Subcutaneous adipose tissue (tissue), 4 donors: ENCODE measurements around the gene FUBP3. TPM values are rescaled to one million over a fixed set of nuclear protein-coding genes. Genes with fewer than 3 reads are reported as not detected.

ENCODE experiments used
- CTCF ChIP-seq: fragments of 450-650 bp; IDR thresholded peaks from one replicate; pipeline ENCODE4 v1.5.1; 2016; ENCODE audit warnings: low read depth, mild to moderate bottlenecking, control low read depth, antibody characterized with exemption, moderate library complexity
- total RNA-seq, 4 donors: library from RNA; depleted of rRNA; stranded (reverse); fragments of >200 nt; gene quantifications; one replicate each; pipeline ENCODE4 v1.1.0, GENCODE V29; 2016

FUBP3 gene
- total RNA-seq, 4 donors from 2014 or later = 29.9 to 39.9 (median 37.9) TPM

GRCh38 chr9:130557077-130557468, 22.3 kb upstream of the FUBP3 start:
- TF ChIP-seq CTCF = no peak

- TF ChIP-seq CTCF = no peak
Observed at GRCh38 chr9:130561056-130561455, 18.3 kb upstream of the FUBP3 start.

- no peak for TF ChIP-seq CTCF
Observed at GRCh38 chr9:130563797-130564196, 15.6 kb upstream of the FUBP3 start.

GRCh38 chr9:130565792-130566191, 13.6 kb upstream of the FUBP3 start:
- TF ChIP-seq CTCF = no peak

GRCh38 chr9:130570208-130570607, 9.2 kb upstream of the FUBP3 start:
- no peak for TF ChIP-seq CTCF

- no peak for TF ChIP-seq CTCF
Observed at GRCh38 chr9:130575514-130575913, 3.9 kb upstream of the FUBP3 start.

- no peak for TF ChIP-seq CTCF
Observed at GRCh38 chr9:130576176-130576575, 3.2 kb upstream of the FUBP3 start.
